HG03045 (cell line): ENCODE results near the gene BRF1.

Experiments
- ATAC-seq: cut with Tn5 transposase; IDR thresholded peaks from one replicate; pipeline ENCODE4 v1.9.1; 2021; ENCODE audit warnings: mild to moderate bottlenecking, moderate library complexity; ENCODE audit not compliant: unreplicated experiment

The BRF1 gene

GRCh38 chr14:105178868-105179140 is 122.0 kb downstream of the BRF1 start:
- ATAC-seq: no peak

- ATAC-seq: no peak
These were observed 122.5 kb downstream of the BRF1 start for GRCh38 chr14:105178069-105178867.

- ATAC-seq: no peak
These were observed 123.7 kb downstream of the BRF1 start for GRCh38 chr14:105177082-105177481.

- ATAC-seq: no peak
These were observed 124.3 kb downstream of the BRF1 start for GRCh38 chr14:105176513-105176912.

- ATAC-seq: no peak
These were observed 126.6 kb downstream of the BRF1 start for GRCh38 chr14:105173901-105174894.

GRCh38 chr14:105173145-105173544 is 127.7 kb downstream of the BRF1 start:
- ATAC-seq: no peak

- no peak for ATAC-seq
These were observed 128.3 kb downstream of the BRF1 start for GRCh38 chr14:105172476-105172875.

- no peak for ATAC-seq
These were observed 129.7 kb downstream of the BRF1 start for GRCh38 chr14:105171004-105171673.

GRCh38 chr14:105169776-105170655 is 130.8 kb downstream of the BRF1 start:
- ATAC-seq: no peak

GRCh38 chr14:105168979-105169507 is 131.8 kb downstream of the BRF1 start:
- no peak for ATAC-seq

- ATAC-seq: no peak
These were observed 132.3 kb downstream of the BRF1 start, which contains the start of gene JAG2 for GRCh38 chr14:105168496-105168978. JAG2 (minus strand) TSS chr14:105168776; CDS start chr14:105168420, 356 bp downstream.

GRCh38 chr14:105168093-105168420 is 132.7 kb downstream of the BRF1 start:
- ATAC-seq: no peak

- no peak for ATAC-seq
These were observed 133.3 kb downstream of the BRF1 start for GRCh38 chr14:105167303-105168092.

GRCh38 chr14:105166571-105167302 is 134.1 kb downstream of the BRF1 start:
- no peak for ATAC-seq

- no peak for ATAC-seq
These were observed 134.9 kb downstream of the BRF1 start for GRCh38 chr14:105165761-105166485.

GRCh38 chr14:105165134-105165704 is 135.6 kb downstream of the BRF1 start:
- ATAC-seq: no peak

GRCh38 chr14:105163040-105163742 is 137.6 kb downstream of the BRF1 start:
- no peak for ATAC-seq
